Kidney epithelial cell (primary cell): ENCODE results near the gene AFM. TPM values are rescaled to one million over a fixed set of nuclear protein-coding genes. Genes with fewer than 3 reads are reported as not detected.
A peak's percentile ranks its signal among the peaks of the same experiment; 100 is the strongest.

Source experiments
- DNase-seq: peaks from one replicate; pipeline ENCODE4 v3.0.0-alpha.2; 2010; ENCODE audit warnings: low read depth
- H3K27me3 ChIP-seq: 2 replicates; pipeline ENCODE4 v1.6.0; 2011; ENCODE audit warnings: low read length; ENCODE audit not compliant: control insufficient read depth, insufficient read depth
- H3K36me3 ChIP-seq: 2 replicates; pipeline ENCODE4 v1.5.1; 2011; ENCODE audit warnings: low read length; ENCODE audit not compliant: control insufficient read depth, insufficient read depth
- H3K4me3 ChIP-seq: 2 replicates; pipeline ENCODE4 v1.5.1; 2011; ENCODE audit warnings: low read depth, mild to moderate bottlenecking, control low read depth, low read length
- CTCF ChIP-seq: IDR thresholded peaks from 2 replicates; pipeline ENCODE4 v1.5.1; 2011; ENCODE audit warnings: mild to moderate bottlenecking, moderate library complexity, low read length, control low read depth, inconsistent platforms; ENCODE audit not compliant: insufficient read depth, poor library complexity, severe bottlenecking
- total RNA-seq: library from RNA; depleted of rRNA; stranded (reverse); fragments of >200 nt; gene quantifications from 2 replicates; pipeline ENCODE4 v1.2.3, GENCODE V29; 2015

The AFM gene
- total RNA-seq = not detected in 2 replicates

GRCh38 chr4:73481358-73481757 lies at the start of gene AFM:
AFM (plus strand) TSS chr4:73481745; CDS start chr4:73481776, 31 bp downstream.
- TF ChIP-seq CTCF = no peak
- Histone ChIP-seq H3K4me3 (no peak within 1 kb of the TSS), H3K36me3 (no peaks in the 10 kb centered on the region), H3K27me3 (peaks cover 2% of the 10 kb centered on the region)
- DNase-seq = no peak

- no peak overlapping the region for H3K4me3 ChIP-seq
- no peaks in the 10 kb centered on the region for H3K36me3 ChIP-seq
- no peaks in the 10 kb centered on the region for H3K27me3 ChIP-seq
- TF ChIP-seq CTCF = no peak
- no peak for DNase-seq
Measured at GRCh38 chr4:73431813-73432168, 49.8 kb upstream of the AFM start.

GRCh38 chr4:73432169-73433000 lies 49.2 kb upstream of the AFM start:
- Histone ChIP-seq H3K27me3 (no peaks in the 10 kb centered on the region), H3K36me3 (no peaks in the 10 kb centered on the region), H3K4me3 (no peak overlapping the region)
- TF ChIP-seq CTCF = no peak
- no peak for DNase-seq

- no peak for TF ChIP-seq CTCF
- no peaks in the 10 kb centered on the region for H3K36me3 ChIP-seq
- no peak for DNase-seq
- no peaks in the 10 kb centered on the region for H3K27me3 ChIP-seq
- H3K4me3 ChIP-seq = no peak overlapping the region
Measured at GRCh38 chr4:73433140-73433539, 48.4 kb upstream of the AFM start.

- no peak for DNase-seq
- TF ChIP-seq CTCF = peak; percentile 50
- Histone ChIP-seq H3K4me3 (no peak overlapping the region), H3K27me3 (no peaks in the 10 kb centered on the region), H3K36me3 (no peaks in the 10 kb centered on the region)
Measured at GRCh38 chr4:73434311-73434710, 47.2 kb upstream of the AFM start.

GRCh38 chr4:73435984-73436383 lies 45.6 kb upstream of the AFM start, which contains the start of gene AFP:
AFP (plus strand) TSS chr4:73436221; CDS start chr4:73436263, 42 bp downstream.
- Histone ChIP-seq H3K27me3 (no peaks in the 10 kb centered on the region), H3K36me3 (no peaks in the 10 kb centered on the region), H3K4me3 (no peak within 1 kb of the TSS)
- DNase-seq = no peak
- TF ChIP-seq CTCF = no peak
